NCI-H2196 (cell line): ENCODE measurements around the gene KIRREL3.

Experiments used
- DNase-seq: peaks from one replicate; lab custom pipeline; 2025; ENCODE audit not compliant: unreplicated experiment; lab: John Stamatoyannopoulos, UW

Gene KIRREL3

GRCh38 chr11:126479178-126479930 lies 521.2 kb downstream of the KIRREL3 start:
- DNase-seq = no peak

GRCh38 chr11:126478466-126478865 lies 522.1 kb downstream of the KIRREL3 start:
- DNase-seq = no peak

- no peak for DNase-seq
Observed at GRCh38 chr11:126477535-126478305, 522.9 kb downstream of the KIRREL3 start.

GRCh38 chr11:126476977-126477376 lies 523.6 kb downstream of the KIRREL3 start:
- no peak for DNase-seq

- no peak for DNase-seq
Observed at GRCh38 chr11:126476266-126476924, 524.2 kb downstream of the KIRREL3 start.

- no peak for DNase-seq
Observed at GRCh38 chr11:126475014-126475991, 525.3 kb downstream of the KIRREL3 start.

GRCh38 chr11:126474220-126474619 lies 526.4 kb downstream of the KIRREL3 start:
- no peak for DNase-seq

GRCh38 chr11:126473269-126473668 lies 527.3 kb downstream of the KIRREL3 start:
- DNase-seq = no peak

- DNase-seq = no peak
Observed at GRCh38 chr11:126469311-126469710, 531.3 kb downstream of the KIRREL3 start.

- no peak for DNase-seq
Observed at GRCh38 chr11:126468102-126468521, 532.5 kb downstream of the KIRREL3 start.

- no peak for DNase-seq
Observed at GRCh38 chr11:126467471-126467870, 533.1 kb downstream of the KIRREL3 start.

- no peak for DNase-seq
Observed at GRCh38 chr11:126467046-126467370, 533.6 kb downstream of the KIRREL3 start.

- no peak for DNase-seq
Observed at GRCh38 chr11:126466236-126467045, 534.1 kb downstream of the KIRREL3 start.

- no peak for DNase-seq
Observed at GRCh38 chr11:126465573-126466188, 534.9 kb downstream of the KIRREL3 start.

- DNase-seq = no peak
Observed at GRCh38 chr11:126464796-126465195, 535.8 kb downstream of the KIRREL3 start.

- DNase-seq = no peak
Observed at GRCh38 chr11:126462422-126462821, 538.1 kb downstream of the KIRREL3 start.

- DNase-seq = no peak
Observed at GRCh38 chr11:126461996-126462395, 538.6 kb downstream of the KIRREL3 start.

GRCh38 chr11:126461096-126461440 lies 539.5 kb downstream of the KIRREL3 start:
- no peak for DNase-seq

- DNase-seq = no peak
Observed at GRCh38 chr11:126460417-126461095, 540.0 kb downstream of the KIRREL3 start.
